K562 (cell line): ENCODE data around the gene SLC8A2. TPM values are rescaled to one million over a fixed set of nuclear protein-coding genes. Genes with fewer than 3 reads are reported as not detected.

Source experiments
- ATF3 ChIP-seq, 2 experiments: fragments of 450-650 bp in 1 of 2; sonication (generic) in 1 of 2; formaldehyde crosslinking in 1 of 2; IDR thresholded peaks in 1 of 2; conservative IDR thresholded peaks in 1 of 2; 2 replicates each; pipeline versions ENCODE4 v1.6.1 to v1.8.1; 2016 to 2023; ENCODE audit warnings: mild to moderate bottlenecking in 2 of 2, moderate library complexity in 2 of 2, inconsistent platforms in 1 of 2, missing genetic modification reagents in 1 of 2
- MGA ChIP-seq: fragments of 450-650 bp; IDR thresholded peaks from 2 replicates; pipeline ENCODE4 v1.6.1; 2016; ENCODE audit warnings: mild to moderate bottlenecking, moderate library complexity
- SAFB2 ChIP-seq: fragments of 200-400 bp; formaldehyde crosslinking; IDR thresholded peaks from 2 replicates; pipeline ENCODE4 v1.6.1; 2018; ENCODE audit warnings: borderline replicate concordance, low read length, low read depth, moderate library complexity; ENCODE audit not compliant: severe bottlenecking
- TSHZ1 ChIP-seq: fragments of 250-450 bp; sonication (Bioruptor Pico); IDR thresholded peaks from 2 replicates; pipeline ENCODE4 v1.4.0; 2020; ENCODE audit warnings: mild to moderate bottlenecking, moderate library complexity
- ZNF785 ChIP-seq: fragments of 250-450 bp; sonication (Bioruptor Pico); IDR thresholded peaks from 2 replicates; pipeline ENCODE4 v1.4.0; 2020; ENCODE audit warnings: mild to moderate bottlenecking
- polyA plus RNA-seq, 8 experiments: library from polyadenylated mRNA; depleted of rRNA in 4 of 8; stranded (reverse) in 5 of 8; unstranded in 3 of 8; fragments of >200 nt; fragmentation: Nextera tagmentation in 2 of 8; fragmentation: Illumina TruSeq in 1 of 8; extraction: Ambion mirVana in 2 of 8; extraction: Trizol in 1 of 8; gene quantifications; 2 replicates each; pipeline versions ENCODE4 v1.2.1 to v1.2.3, GENCODE V29; 2011 to 2014; ENCODE audit warnings: inconsistent platforms in 1 of 8, missing spikeins in 1 of 8
- total RNA-seq, 7 experiments: library from RNA; depleted of rRNA in 6 of 7; stranded (reverse); fragments of >200 nt in 6 of 7; fragmentation: Illumina TruSeq in 2 of 7; extraction: Trizol in 2 of 7; gene quantifications; 2 replicates each; pipeline versions ENCODE4 v1.2.1 to v1.2.3, GENCODE V29; 2011 to 2021; ENCODE audit warnings: low replicate concordance in 1 of 7

SLC8A2 gene
- total and polyA plus RNA-seq, 9 of the 15 experiments (the other 6 are each of a cell fraction or from before 2014, with no cell fraction given): 0.07 to 0.66 (median 0.24) TPM; not detected in 3

- peak; percentile 47; the same call in 1 of the 2 replicates for TF ChIP-seq MGA
- TF ChIP-seq SAFB2: no peak
- no peak for TF ChIP-seq ZNF785 (CRISPR knock-in tag)
- TF ChIP-seq TSHZ1 (CRISPR knock-in tag): no peak
- peak; percentile 44 for TF ChIP-seq ATF3 (IDR thresholded peaks at IDR 0.05)
- TF ChIP-seq ATF3 (CRISPR knock-in tag; conservative IDR thresholded peaks at IDR 0.05): no peak
Measured at GRCh38 chr19:47520343-47520806, 48.7 kb upstream of the SLC8A2 start (continued).
